Omental fat pad (tissue), 4 donors: ENCODE measurements around the gene SLC18B1. TPM values are rescaled to one million over a fixed set of nuclear protein-coding genes. Genes with fewer than 3 reads are reported as not detected.

ENCODE experiments used
- ATAC-seq: fragments of 150-250 bp; one replicate; pipeline ENCODE4 v1.9.1; 2016; ENCODE audit warnings: mild to moderate bottlenecking, moderate library complexity; ENCODE audit not compliant: low FRiP score
- DNase-seq: peaks from one replicate; pipeline ENCODE4 v3.0.0-alpha.2; 2019; ENCODE audit warnings: low spot score
- total RNA-seq, 4 donors: library from RNA; depleted of rRNA; stranded (reverse); fragments of >200 nt; gene quantifications; one replicate each; pipeline ENCODE4 v1.1.0, GENCODE V29; 2016
- TF ChIP-seq, protein P1 (sequence below), 3 donors: fragments of 450-650 bp; IDR thresholded peaks; one replicate each; pipeline ENCODE4 v1.5.1; 2016 to 2017; ENCODE audit warnings: antibody characterized with exemption in 3 of 3, mild to moderate bottlenecking in 3 of 3, moderate library complexity in 2 of 3

SLC18B1 gene
- total RNA-seq, 4 donors from 2014 or later, result 10.8 to 20.2 (median 17.2) TPM

DNA sequence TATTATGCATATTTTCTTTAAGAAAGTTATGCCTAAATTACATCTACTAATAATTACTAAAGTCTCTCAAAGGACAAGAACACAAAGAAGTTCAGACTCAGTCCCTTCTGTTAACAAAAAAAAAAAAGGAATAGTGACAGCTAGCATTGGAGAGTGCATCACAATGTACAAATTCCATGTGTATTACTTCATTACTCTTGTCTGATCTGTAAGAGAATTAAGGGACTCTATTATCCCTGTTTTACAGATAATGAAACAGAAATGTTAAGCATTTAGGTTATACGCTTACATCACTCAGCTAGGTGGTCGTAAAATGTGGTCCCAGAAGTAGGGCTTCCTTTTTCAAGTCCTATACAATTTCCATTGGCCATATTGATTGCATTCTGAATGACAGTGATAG lies 67.4 kb downstream of the SLC18B1 start:
- TF ChIP-seq, protein P1, sequence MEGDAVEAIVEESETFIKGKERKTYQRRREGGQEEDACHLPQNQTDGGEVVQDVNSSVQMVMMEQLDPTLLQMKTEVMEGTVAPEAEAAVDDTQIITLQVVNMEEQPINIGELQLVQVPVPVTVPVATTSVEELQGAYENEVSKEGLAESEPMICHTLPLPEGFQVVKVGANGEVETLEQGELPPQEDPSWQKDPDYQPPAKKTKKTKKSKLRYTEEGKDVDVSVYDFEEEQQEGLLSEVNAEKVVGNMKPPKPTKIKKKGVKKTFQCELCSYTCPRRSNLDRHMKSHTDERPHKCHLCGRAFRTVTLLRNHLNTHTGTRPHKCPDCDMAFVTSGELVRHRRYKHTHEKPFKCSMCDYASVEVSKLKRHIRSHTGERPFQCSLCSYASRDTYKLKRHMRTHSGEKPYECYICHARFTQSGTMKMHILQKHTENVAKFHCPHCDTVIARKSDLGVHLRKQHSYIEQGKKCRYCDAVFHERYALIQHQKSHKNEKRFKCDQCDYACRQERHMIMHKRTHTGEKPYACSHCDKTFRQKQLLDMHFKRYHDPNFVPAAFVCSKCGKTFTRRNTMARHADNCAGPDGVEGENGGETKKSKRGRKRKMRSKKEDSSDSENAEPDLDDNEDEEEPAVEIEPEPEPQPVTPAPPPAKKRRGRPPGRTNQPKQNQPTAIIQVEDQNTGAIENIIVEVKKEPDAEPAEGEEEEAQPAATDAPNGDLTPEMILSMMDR (IDR thresholded peaks at IDR 0.05), result no peak
- ATAC-seq (no peak), DNase-seq (no peak)

DNA sequence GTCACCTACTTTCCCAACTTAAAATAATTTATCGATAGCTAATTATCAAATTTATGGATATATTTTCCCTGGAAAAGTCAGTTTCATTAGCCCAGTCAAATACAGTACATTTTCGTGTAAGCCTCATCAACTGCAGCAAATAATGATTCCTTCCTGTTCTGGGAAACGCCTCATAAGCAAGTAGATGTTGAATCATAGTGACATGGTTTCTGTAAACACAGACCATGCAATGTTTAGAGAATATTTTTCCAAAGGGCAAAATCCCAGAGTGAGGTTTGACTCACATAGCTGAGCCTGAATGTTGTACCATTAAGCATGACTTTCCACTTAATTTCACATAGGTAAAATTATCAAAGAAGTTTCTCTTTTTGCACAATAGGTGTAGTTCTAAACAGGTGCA lies 67.9 kb downstream of the SLC18B1 start:
- no peak for DNase-seq
- TF ChIP-seq, protein P1 (IDR thresholded peaks at IDR 0.05), result no peak
- peak; percentile 47 for ATAC-seq

DNA sequence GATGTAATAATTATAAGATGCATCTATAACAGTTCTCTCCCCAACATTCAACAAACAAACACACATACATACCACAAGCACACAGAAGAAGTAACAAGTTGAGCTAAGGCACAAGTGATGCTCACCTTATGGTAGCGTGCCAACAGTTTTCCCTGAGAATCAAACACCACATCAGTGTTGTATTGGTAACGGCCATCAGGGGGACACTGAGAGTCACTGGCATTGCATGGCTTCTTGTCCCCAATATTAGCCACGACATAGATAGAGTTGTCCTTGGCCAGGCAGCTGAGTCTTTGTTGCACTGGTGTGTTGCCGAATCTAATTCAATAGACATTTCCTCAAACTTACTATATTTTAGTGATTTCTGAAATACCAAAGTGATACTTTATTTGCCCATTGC lies 69.8 kb downstream of the SLC18B1 start:
- TF ChIP-seq, protein P1 (IDR thresholded peaks at IDR 0.05), result no peak
- ATAC-seq (no peak), DNase-seq (no peak)

DNA sequence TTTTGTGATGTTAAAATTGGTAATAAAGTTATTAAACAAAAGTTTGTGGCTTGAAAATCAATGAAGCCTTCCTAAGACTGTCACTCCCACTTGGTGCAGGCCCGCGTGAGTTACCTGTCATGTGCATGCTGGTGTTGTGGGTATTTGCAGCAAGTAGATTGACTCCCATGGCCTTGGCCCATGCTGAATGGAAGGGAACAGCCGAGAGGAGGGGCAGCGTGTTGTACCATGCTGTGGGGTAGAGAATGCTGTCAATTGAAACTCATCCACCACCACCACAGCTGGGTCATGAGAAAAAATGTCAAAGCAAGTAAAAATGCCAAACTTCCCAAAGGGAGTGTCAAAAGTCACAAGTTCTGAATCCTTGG lies 71.8 kb downstream of the SLC18B1 start:
- no peak for ATAC-seq

DNA sequence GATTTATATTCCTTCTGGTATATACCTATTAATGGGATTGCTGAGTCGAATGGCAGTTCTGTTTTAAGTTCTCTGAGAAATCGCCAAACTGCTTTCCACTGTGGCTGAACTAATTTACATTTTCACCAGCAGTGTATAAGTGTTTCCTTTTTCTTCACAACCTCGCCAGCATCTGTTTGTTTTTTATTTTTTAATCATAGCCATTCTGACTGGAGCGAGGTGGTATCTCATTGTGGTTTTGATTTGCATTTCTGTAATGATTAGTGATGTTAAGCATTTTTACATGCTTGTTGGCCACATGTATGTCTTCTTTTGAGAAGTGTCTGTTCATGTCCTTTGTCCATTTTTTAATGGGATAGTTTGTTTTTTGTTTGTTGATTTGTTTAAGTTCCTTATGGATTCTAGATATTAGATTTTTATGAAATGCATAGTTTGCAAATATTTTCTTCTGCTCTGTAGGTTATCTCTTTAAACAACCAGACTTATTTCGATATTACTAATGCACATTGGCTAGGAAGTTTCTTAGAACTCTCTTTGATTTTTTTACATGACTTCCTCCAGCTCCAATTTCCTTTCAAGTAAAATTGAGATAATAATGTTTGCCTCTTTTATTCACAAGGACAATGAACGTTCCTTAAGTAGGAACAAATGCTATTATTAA lies 72.4 kb downstream of the SLC18B1 start:
- no peak for ATAC-seq
- DNase-seq, result no peak
- TF ChIP-seq, protein P1 (IDR thresholded peaks at IDR 0.05), result no peak

More for the DNA sequence above, 71.8 kb downstream of the SLC18B1 start:
- no peak for DNase-seq
- TF ChIP-seq, protein P1 (IDR thresholded peaks at IDR 0.05), result no peak

DNA sequence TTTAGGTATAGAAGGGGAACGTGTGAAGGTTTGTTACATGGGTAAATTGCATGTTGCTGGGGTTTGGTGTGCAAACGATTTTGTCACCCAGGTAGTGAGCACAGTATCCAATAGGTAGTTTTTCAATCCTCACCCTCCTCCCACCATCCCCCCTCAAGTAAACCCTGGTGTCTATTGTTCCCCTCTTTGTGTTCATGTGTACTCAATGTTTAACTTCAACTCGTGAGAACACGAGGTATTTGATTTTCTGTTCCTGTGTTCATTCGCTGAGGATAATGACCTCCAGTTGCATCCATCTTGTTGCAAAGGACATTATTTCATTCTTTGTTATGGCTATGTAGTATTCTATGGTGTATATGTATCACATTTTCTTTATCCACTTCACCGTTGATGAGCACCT lies 73.0 kb downstream of the SLC18B1 start:
- TF ChIP-seq, protein P1 (IDR thresholded peaks at IDR 0.05), result no peak
- ATAC-seq (no peak), DNase-seq (no peak)

DNA sequence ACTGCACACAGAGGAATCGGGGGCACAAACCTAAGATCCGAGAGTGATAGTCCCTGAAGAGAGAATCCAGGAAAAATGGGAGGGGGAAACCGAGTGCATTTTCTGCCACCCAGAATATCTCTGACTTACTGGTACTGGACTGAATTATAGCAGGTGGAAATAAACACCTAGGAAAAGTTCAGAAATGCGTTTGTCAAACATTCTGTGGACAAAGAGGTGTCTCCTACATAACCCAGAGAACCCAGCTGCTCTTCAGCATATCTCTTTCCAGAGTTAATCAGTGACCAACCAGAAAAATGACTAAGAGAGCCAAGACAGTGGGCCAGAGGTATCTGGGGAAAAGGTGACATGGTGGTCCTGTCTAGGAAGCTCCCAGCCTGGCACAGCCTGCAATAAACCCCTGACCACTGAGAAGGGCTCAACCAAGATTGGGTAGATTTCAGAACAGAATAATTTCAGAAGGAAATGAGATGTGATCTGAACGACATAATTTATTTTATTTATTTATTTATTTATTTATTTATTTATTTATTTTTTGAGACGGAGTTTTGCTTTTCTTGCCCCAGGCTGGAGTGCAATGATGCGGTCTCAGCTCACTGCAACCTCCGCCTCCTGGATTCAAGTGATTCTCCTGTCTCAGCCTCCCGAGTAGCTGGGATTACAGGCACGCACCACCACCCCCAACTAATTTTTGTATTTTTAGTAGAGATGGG lies 78.5 kb downstream of the SLC18B1 start:
- no peak for DNase-seq
- no peak for ATAC-seq
- TF ChIP-seq, protein P1 (IDR thresholded peaks at IDR 0.05), result no peak
